Right lobe of liver (tissue), 6 donors: ENCODE measurements around the gene FMO2. TPM values are rescaled to one million over a fixed set of nuclear protein-coding genes. Genes with fewer than 3 reads are reported as not detected.

Source experiments
- ATAC-seq, 4 donors: fragments of 200-7000 bp; cut with Tn5 transposase; one replicate each; pipeline ENCODE4 v1.9.1; 2020; ENCODE audit warnings: mild to moderate bottlenecking in 4 of 4, moderate library complexity in 4 of 4
- DNase-seq, 3 donors: peaks; one replicate each; pipeline ENCODE4 v3.0.0-alpha.2; 2020
- H3K27ac ChIP-seq, 3 donors: fragments of 200-600 bp; one replicate each; pipeline ENCODE4 v1.8.0; 2022
- H3K27me3 ChIP-seq, 2 donors: fragments of 200-600 bp; one replicate each; pipeline ENCODE4 v1.8.0; 2022
- H3K36me3 ChIP-seq, 4 donors: fragments of 200-600 bp; sonication (generic) in 1 of 4; one replicate each; pipeline versions ENCODE4 v1.5.1 to v1.8.0; 2017 to 2022; ENCODE audit warnings: control low read depth in 1 of 4
- H3K4me1 ChIP-seq, 4 donors: fragments of 200-600 bp; sonication (generic) in 1 of 4; one replicate each; pipeline versions ENCODE4 v1.5.1 to v1.8.0; 2017 to 2022; ENCODE audit warnings: control low read depth in 1 of 4
- H3K4me3 ChIP-seq, 3 donors: fragments of 200-600 bp; one replicate each; pipeline ENCODE4 v1.8.0; 2022
- H3K9me3 ChIP-seq, 4 donors: fragments of 200-600 bp; sonication (generic) in 1 of 4; one replicate each; pipeline versions ENCODE4 v1.5.1 to v1.8.0; 2017 to 2022; ENCODE audit warnings: control low read depth in 1 of 4
- CTCF ChIP-seq, 4 donors: fragments of 200-600 bp in 3 of 4; fragments of 450-650 bp in 1 of 4; IDR thresholded peaks; one replicate each; pipeline versions ENCODE4 v1.5.1 to v1.8.0; 2016 to 2022; ENCODE audit warnings: antibody characterized with exemption in 4 of 4, mild to moderate bottlenecking in 2 of 4
- POLR2A ChIP-seq: fragments of 450-650 bp; IDR thresholded peaks from one replicate; pipeline ENCODE4 v1.6.1; 2017; ENCODE audit warnings: antibody characterized with exemption, mild to moderate bottlenecking
- WGBS: methylation state at CpG from one replicate; pipeline ENCODE4 v1.1.6; 2018; ENCODE audit warnings: low coverage, low lambda C conversion rate; ENCODE audit not compliant: insufficient coverage; ENCODE audit errors: missing lambda C conversion rate; 5-methylcytosine and 5-hydroxymethylcytosine counted together
- intact Hi-C, 2 donors: fragments of 100-400 bp; cut with DNase I; formaldehyde crosslinking; loops; one replicate each; pipeline versions ENCODE4 v1.11.2 to v1.14.1; 2022
- total RNA-seq, 6 experiments: library from RNA; depleted of rRNA in 2 of 6; stranded (reverse); fragments of >200 nt in 2 of 6; fragmentation: NEBNext Ultra II Directional in 3 of 6; extraction: Animal tissue kit (Norgen Biotek cat#: 25700) in 3 of 6; gene quantifications; one replicate each; pipeline versions ENCODE4 v1.1.0 to v1.2.4, GENCODE V29; 2016 to 2023
- donor health status: DM: no; HTN: yes; CAD: no.
- donor health status: DM: no; HTN: no; CAD: no.
- donor health status: DM: no; HTN: no; CAD: no.
- donor health status: DM: no; HTN: yes; CAD: no.
- donor health status: DM: no; HTN: yes; CAD: no.

FMO2 gene
- total RNA-seq, 6 experiments from 2014 or later = 1.0 to 6.8 (median 3.9) TPM

GRCh38 chr1:171207377-171207776 lies 22.3 kb downstream of the FMO2 start:
- no peaks in the 10 kb centered on the region for H3K27me3 ChIP-seq
- intact Hi-C loops = no loop called here
- no peak overlapping the region for H3K4me3 ChIP-seq
- H3K27ac ChIP-seq = peak overlapping the region in 1 of 3 donors; percentile 10
- ATAC-seq (peak; percentile 51 to 68 (median 63)), DNase-seq (no peak)
- no peaks in the 10 kb centered on the region for H3K36me3 ChIP-seq
- H3K4me1 ChIP-seq = peaks cover 0 to 27% (median 6%) of the 10 kb centered on the region in 4 donors
- no peak for TF ChIP-seq CTCF (IDR thresholded peaks at IDR 0.05)
- no peak for TF ChIP-seq POLR2A
- no peaks in the 10 kb centered on the region for H3K9me3 ChIP-seq
- 28% methylated on average over 2 of the region's 2 CpGs for WGBS

- Histone ChIP-seq H3K36me3 (no peaks in the 10 kb centered on the region), H3K4me1 (peaks cover 0 to 27% (median 6%) of the 10 kb centered on the region in 4 donors), H3K9me3 (no peaks in the 10 kb centered on the region), H3K4me3 (no peak overlapping the region), H3K27me3 (no peaks in the 10 kb centered on the region), H3K27ac (peak overlapping the region in 2 of 3 donors; percentile 30 to 42)
- DNase-seq (no peak), ATAC-seq (peak; percentile 78 to 88 (median 86))
- intact Hi-C loops = no loop called here
- TF ChIP-seq POLR2A (no peak), CTCF (IDR thresholded peaks at IDR 0.05) (no peak)
- 0% methylated on average over 1 of the region's 1 CpG for WGBS
Observed at GRCh38 chr1:171210355-171210754, 25.3 kb downstream of the FMO2 start.

- DNase-seq (no peak), ATAC-seq (peak; percentile 27 to 58 (median 45))
- H3K27me3 ChIP-seq = no peaks in the 10 kb centered on the region
- no peaks in the 10 kb centered on the region for H3K9me3 ChIP-seq
- intact Hi-C loops = no loop called here
- TF ChIP-seq POLR2A (no peak), CTCF (IDR thresholded peaks at IDR 0.05) (no peak)
- WGBS = 59% methylated on average over 3 of the region's 3 CpGs
- H3K36me3 ChIP-seq = no peaks in the 10 kb centered on the region
- peak overlapping the region in 2 of 3 donors; percentile 3 to 12 for H3K4me3 ChIP-seq
- peaks cover 0 to 20% (median 6%) of the 10 kb centered on the region in 4 donors for H3K4me1 ChIP-seq
- peak overlapping the region in 1 of 3 donors; percentile 24 for H3K27ac ChIP-seq
Observed at GRCh38 chr1:171212607-171213351, 27.7 kb downstream of the FMO2 start.

- WGBS = 59% methylated on average over 10 of the region's 12 CpGs
- peak in 1 of 4 donors; percentile 6 for TF ChIP-seq CTCF (IDR thresholded peaks at IDR 0.05)
- TF ChIP-seq POLR2A = peak; percentile 37
- intact Hi-C loops = no loop called here
- no peaks in the 10 kb centered on the region for H3K27me3 ChIP-seq
- peak overlapping the region in 2 of 3 donors; percentile 3 to 12 for H3K4me3 ChIP-seq
- peak; percentile 31 to 68 (median 47) for ATAC-seq
- H3K4me1 ChIP-seq = peaks cover 0 to 11% (median 6%) of the 10 kb centered on the region in 4 donors
- peak overlapping the region in 1 of 3 donors; percentile 24 for H3K27ac ChIP-seq
- DNase-seq = no peak
- no peaks in the 10 kb centered on the region for H3K36me3 ChIP-seq
- H3K9me3 ChIP-seq = no peaks in the 10 kb centered on the region
Observed at GRCh38 chr1:171213559-171214454, 28.7 kb downstream of the FMO2 start.
